Testis (tissue), 2 donors: ENCODE results near the gene LECT2.

Source experiments
- POLR2A ChIP-seq: fragments of 450-650 bp; IDR thresholded peaks from one replicate; pipeline ENCODE4 v1.6.1; 2017; ENCODE audit warnings: antibody characterized with exemption, mild to moderate bottlenecking, moderate library complexity
- TF ChIP-seq, protein P1 (sequence below), 3 experiments: fragments of 450-650 bp in 2 of 3; fragments of 200-600 bp in 1 of 3; sonication (generic) in 1 of 3; IDR thresholded peaks; one replicate each; pipeline ENCODE4 v1.5.1; 2016 to 2019; ENCODE audit warnings: antibody characterized with exemption in 3 of 3, mild to moderate bottlenecking in 2 of 3, moderate library complexity in 1 of 3

- TF ChIP-seq, protein P1, sequence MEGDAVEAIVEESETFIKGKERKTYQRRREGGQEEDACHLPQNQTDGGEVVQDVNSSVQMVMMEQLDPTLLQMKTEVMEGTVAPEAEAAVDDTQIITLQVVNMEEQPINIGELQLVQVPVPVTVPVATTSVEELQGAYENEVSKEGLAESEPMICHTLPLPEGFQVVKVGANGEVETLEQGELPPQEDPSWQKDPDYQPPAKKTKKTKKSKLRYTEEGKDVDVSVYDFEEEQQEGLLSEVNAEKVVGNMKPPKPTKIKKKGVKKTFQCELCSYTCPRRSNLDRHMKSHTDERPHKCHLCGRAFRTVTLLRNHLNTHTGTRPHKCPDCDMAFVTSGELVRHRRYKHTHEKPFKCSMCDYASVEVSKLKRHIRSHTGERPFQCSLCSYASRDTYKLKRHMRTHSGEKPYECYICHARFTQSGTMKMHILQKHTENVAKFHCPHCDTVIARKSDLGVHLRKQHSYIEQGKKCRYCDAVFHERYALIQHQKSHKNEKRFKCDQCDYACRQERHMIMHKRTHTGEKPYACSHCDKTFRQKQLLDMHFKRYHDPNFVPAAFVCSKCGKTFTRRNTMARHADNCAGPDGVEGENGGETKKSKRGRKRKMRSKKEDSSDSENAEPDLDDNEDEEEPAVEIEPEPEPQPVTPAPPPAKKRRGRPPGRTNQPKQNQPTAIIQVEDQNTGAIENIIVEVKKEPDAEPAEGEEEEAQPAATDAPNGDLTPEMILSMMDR (IDR thresholded peaks at IDR 0.05): no peak
- no peak for TF ChIP-seq POLR2A
These were observed 49.7 kb upstream of the LECT2 start for GRCh38 chr5:136004436-136004835.
